Thoracic aorta (tissue), 2 donors: ENCODE results near the gene SLC41A3. TPM values are rescaled to one million over a fixed set of nuclear protein-coding genes. Genes with fewer than 3 reads are reported as not detected.

Source experiments
- ATAC-seq: fragments of 150-250 bp; one replicate; pipeline ENCODE4 v1.8.0; 2017; ENCODE audit warnings: low read depth; ENCODE audit not compliant: insufficient number of reproducible peaks, low FRiP score
- DNase-seq: peaks from one replicate; pipeline ENCODE4 v3.0.0-alpha.2; 2020; ENCODE audit warnings: low spot score
- H3K27ac ChIP-seq, 2 donors: fragments of 200-600 bp; sonication (generic); 1 replicate in 1 of 2; 2 replicates in 1 of 2; pipeline ENCODE4 v1.5.1; 2016; ENCODE audit warnings: mild to moderate bottlenecking in 2 of 2, moderate library complexity in 2 of 2
- H3K27me3 ChIP-seq: fragments of 200-600 bp; sonication (generic); replicated peaks from 2 replicates; pipeline ENCODE4 v1.6.0; 2016; ENCODE audit warnings: mild to moderate bottlenecking; ENCODE audit not compliant: insufficient read depth
- H3K36me3 ChIP-seq: fragments of 200-600 bp; sonication (generic); one replicate; pipeline ENCODE4 v1.5.1; 2016
- H3K4me1 ChIP-seq, 2 donors: fragments of 200-600 bp; sonication (generic); 1 replicate in 1 of 2; 2 replicates in 1 of 2; pipeline versions ENCODE4 v1.5.1 to v1.6.0; 2016; ENCODE audit warnings: low read depth in 2 of 2, mild to moderate bottlenecking in 1 of 2; ENCODE audit not compliant: control insufficient read depth in 1 of 2
- H3K4me3 ChIP-seq: fragments of 200-600 bp; sonication (generic); 2 replicates; pipeline ENCODE4 v1.5.1; 2016; ENCODE audit warnings: mild to moderate bottlenecking
- H3K9me3 ChIP-seq: fragments of 200-600 bp; sonication (generic); 2 replicates; pipeline ENCODE4 v1.5.1; 2016
- total RNA-seq, 2 donors: library from RNA; depleted of rRNA; stranded (reverse); fragments of >200 nt; gene quantifications; one replicate each; pipeline versions ENCODE4 v1.1.0 to v1.2.3, GENCODE V29; 2016
- TF ChIP-seq, protein P1 (sequence below): fragments of 200-600 bp; sonication (generic); IDR thresholded peaks from one replicate; pipeline ENCODE4 v1.5.1; 2019; ENCODE audit warnings: antibody characterized with exemption

SLC41A3 gene
- total RNA-seq, 2 donors from 2014 or later, result 70.9 to 106 TPM

- TF ChIP-seq, protein P1, sequence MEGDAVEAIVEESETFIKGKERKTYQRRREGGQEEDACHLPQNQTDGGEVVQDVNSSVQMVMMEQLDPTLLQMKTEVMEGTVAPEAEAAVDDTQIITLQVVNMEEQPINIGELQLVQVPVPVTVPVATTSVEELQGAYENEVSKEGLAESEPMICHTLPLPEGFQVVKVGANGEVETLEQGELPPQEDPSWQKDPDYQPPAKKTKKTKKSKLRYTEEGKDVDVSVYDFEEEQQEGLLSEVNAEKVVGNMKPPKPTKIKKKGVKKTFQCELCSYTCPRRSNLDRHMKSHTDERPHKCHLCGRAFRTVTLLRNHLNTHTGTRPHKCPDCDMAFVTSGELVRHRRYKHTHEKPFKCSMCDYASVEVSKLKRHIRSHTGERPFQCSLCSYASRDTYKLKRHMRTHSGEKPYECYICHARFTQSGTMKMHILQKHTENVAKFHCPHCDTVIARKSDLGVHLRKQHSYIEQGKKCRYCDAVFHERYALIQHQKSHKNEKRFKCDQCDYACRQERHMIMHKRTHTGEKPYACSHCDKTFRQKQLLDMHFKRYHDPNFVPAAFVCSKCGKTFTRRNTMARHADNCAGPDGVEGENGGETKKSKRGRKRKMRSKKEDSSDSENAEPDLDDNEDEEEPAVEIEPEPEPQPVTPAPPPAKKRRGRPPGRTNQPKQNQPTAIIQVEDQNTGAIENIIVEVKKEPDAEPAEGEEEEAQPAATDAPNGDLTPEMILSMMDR, result no peak
- DNase-seq (no peak), ATAC-seq (no peak)
- no peaks in the 10 kb centered on the region for H3K27me3 ChIP-seq
- H3K27ac ChIP-seq, result no peak overlapping the region
- H3K4me1 ChIP-seq, result peaks cover 0 to 7% of the 10 kb centered on the region in 2 donors
- H3K9me3 ChIP-seq, result no peaks in the 10 kb centered on the region
- H3K36me3 ChIP-seq, result no peaks in the 10 kb centered on the region
- no peak overlapping the region for H3K4me3 ChIP-seq
These were observed 47.2 kb upstream of the SLC41A3 start for GRCh38 chr3:126130981-126131745.

DNA sequence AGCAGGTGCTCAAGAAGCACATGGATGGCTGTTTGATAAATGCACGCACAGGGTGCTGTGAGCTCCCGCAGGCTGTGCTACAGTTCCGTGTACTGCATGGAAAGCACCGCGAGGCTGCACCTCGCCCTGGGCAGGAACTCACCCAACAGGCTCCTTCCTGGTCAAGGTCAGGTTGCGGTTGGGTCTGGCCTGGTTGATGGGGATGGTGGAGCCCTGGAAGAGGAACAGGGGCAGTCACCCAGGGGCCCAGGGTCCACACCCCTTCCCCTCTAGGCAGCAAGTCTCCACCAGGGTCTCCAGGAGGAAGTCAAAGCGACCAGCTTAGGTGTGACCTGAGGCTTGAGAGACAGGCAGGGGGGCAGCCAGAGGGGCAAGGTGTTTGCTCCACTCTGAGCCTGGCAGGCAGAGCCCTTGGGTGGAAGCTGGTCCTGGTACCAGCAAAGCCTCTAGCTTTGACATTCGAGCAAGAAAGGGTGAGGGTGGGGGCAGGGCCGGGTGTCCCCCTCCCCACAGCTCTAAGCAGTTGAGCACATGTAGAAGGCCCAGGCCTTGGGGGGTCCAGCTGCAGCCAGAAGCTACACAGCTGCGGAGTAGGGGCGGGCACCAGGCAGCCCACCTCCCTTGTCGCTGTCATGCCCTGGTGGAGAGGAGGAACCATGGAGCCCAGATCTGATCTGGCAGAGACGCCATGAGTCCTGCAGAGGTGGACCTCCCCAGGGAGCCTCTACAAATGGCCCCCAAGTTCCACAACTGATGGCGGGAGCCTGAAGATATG, 46.3 kb upstream of the SLC41A3 start:
- no peak overlapping the region for H3K27ac ChIP-seq
- H3K36me3 ChIP-seq, result no peaks in the 10 kb centered on the region
- H3K27me3 ChIP-seq, result no peaks in the 10 kb centered on the region
- TF ChIP-seq, protein P1, result no peak
- no peaks in the 10 kb centered on the region for H3K9me3 ChIP-seq
- no peak for DNase-seq
- no peak for ATAC-seq
- H3K4me3 ChIP-seq, result no peak overlapping the region
- H3K4me1 ChIP-seq, result peaks cover 0 to 7% of the 10 kb centered on the region in 2 donors

DNA sequence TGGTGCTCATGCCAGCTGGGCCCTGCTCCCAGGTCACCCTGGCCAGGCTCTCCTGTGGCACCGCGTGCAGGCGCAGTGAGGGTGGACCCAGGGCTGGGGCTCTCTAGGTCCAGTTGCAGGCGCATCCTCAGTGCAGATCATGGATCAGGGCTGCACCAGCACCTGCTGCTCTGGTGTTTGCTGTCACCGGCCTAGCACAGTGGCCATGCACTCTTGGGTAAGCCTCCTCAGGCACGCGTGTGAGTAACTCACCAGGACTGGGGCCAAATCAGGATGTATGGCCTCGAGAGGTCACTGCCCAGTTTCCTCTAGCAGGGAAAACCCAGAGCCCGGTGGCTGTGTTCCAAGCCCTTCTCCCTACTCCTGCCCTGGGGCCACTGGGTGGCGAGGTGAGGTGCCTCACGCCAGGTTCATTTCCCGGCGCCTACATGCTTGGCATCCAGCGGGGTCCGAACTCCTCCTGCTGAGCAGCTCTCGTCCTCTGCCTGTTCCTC, 45.5 kb upstream of the SLC41A3 start:
- ATAC-seq, result no peak
- H3K4me1 ChIP-seq, result peaks cover 0 to 7% of the 10 kb centered on the region in 2 donors
- H3K27me3 ChIP-seq, result no peaks in the 10 kb centered on the region
- H3K9me3 ChIP-seq, result no peaks in the 10 kb centered on the region
- TF ChIP-seq, protein P1, result no peak
- H3K27ac ChIP-seq, result no peak overlapping the region
- H3K36me3 ChIP-seq, result no peaks in the 10 kb centered on the region
- no peak overlapping the region for H3K4me3 ChIP-seq
- no peak for DNase-seq

DNA sequence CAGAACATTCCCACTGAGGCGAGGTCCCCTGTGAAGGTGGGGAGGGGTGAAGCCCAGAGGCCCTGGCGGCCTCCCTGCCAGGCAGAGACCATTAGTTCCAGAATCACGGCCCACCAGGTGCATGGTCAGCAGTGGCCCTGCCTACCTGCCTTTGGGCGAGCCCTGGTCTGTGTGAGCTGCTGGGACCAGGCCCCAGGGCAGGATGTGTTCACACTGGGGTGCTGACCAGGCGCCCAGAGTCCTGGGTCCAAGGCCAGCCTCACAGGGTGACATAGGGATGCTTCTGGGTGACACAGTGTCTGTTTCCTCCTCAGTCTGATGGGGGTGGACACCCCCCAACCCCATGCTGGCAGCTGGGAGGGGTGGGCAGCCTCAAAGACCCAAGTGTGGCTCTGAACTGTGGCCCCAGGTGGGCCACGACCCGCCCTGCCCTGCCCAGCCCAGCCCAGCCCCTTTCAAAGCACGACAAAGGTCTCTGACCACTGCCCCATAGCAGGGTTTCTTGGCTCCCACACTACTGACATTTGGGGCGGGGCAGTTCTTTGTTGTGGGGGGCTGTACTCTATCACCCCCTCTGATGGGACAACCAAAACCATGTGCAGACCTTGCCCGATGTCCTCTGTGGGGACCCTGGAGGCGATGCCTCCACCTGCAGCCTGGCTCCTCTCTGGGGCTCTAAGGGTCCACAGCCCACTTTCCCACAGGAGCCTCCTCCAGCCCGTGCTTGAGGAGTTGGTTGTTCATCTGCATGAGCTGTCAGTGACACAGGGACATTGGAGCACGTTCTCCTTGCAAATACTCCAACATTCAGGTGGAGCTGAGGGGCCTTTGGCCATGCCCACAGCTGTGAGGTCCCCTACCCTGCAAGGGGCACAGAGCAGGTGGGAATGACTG, 44.8 kb upstream of the SLC41A3 start:
- ATAC-seq (no peak), DNase-seq (no peak)
- Histone ChIP-seq H3K27ac (no peak overlapping the region), H3K4me1 (no peaks in the 10 kb centered on the region), H3K4me3 (no peak overlapping the region), H3K9me3 (no peaks in the 10 kb centered on the region), H3K36me3 (no peaks in the 10 kb centered on the region), H3K27me3 (no peaks in the 10 kb centered on the region)
- TF ChIP-seq, protein P1, result no peak
